IPS-NIHi7 (cell line): Measurements from ENCODE around the gene GPR78.
A peak's percentile ranks its signal among the peaks of the same experiment; 100 is the strongest.

ENCODE experiments used
- DNase-seq: peaks from one replicate; pipeline ENCODE4 v3.0.0; 2012; ENCODE audit warnings: mixed read lengths; ENCODE audit errors: extremely low spot score

GPR78 gene

DNA sequence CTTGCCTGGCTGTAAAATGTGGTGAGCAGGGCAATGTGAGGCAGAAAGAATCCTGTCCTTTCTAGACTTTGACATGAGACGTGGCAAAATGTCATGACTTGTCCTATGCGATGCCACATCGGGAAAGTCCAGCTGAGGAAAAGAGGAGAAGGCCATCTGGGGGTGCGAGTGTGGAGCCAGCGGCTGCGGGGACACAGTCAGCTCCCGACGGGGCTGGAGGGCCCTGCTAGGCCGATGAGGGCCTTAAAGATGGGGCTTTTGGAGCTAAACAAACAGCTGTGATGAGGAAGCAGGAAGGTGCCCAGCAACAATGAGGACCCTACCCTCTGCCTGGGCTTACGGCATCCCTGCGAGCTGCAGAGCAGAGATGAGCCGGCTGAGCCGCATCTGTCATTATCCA, 20.1 kb downstream of the GPR78 start:
- no peak for DNase-seq

DNA sequence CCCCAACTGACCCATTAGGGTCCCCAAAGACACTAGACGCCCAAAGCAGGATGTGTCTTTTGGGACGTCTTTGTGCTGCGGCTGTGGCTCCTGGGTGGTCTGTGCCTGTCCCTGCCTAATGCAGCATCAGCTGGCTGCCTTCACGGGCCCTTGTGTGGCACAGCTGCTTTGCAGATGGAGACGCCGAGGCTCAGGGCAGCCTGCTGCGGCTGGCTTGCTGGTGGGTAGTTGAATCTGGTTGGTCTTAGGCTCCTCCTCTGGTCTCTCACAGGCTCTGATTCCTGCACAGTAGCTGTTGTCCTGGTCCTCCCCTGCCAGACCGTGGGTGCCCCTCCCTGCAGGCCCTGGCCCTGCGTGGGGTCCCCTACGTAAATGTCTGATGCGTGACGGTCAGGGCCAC, 20.5 kb downstream of the GPR78 start:
- no peak for DNase-seq

DNA sequence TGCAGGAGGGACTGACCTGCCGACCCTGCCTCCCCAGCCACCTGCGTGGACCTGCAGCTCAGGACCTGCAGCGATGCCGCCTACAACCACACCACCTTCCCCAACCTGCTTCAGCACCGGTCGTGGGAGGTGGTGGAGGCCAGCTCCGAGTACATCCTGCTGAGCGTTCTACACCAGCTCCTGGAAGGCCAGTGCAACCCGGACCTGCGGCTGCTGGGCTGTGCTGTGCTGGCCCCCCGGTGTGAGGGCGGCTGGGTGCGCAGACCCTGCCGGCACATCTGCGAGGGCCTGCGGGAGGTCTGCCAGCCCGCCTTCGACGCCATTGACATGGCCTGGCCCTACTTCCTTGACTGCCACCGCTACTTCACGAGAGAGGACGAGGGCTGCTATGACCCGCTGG, 20.9 kb downstream of the GPR78 start:
- DNase-seq = no peak

DNA sequence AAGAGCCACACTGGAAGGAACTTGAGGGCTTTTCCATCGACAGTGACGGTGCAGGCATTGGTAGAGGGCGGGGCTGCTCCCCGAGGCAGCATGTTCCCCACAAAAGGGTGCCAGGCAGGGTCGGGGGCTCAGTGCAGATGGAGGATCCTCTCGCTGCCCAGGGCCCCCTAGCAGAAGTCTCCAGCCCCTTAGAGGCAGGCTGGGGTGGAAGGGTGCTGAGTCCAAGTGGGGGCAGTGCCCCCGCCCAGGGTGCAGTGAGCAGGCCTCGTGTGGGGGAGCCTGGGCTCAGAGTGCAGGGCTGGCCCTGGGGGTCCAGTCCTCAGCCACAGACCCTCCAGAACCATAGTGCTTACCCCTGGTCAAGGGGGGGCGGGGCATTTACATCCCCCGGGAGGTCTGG, 21.4 kb downstream of the GPR78 start:
- DNase-seq = no peak

DNA sequence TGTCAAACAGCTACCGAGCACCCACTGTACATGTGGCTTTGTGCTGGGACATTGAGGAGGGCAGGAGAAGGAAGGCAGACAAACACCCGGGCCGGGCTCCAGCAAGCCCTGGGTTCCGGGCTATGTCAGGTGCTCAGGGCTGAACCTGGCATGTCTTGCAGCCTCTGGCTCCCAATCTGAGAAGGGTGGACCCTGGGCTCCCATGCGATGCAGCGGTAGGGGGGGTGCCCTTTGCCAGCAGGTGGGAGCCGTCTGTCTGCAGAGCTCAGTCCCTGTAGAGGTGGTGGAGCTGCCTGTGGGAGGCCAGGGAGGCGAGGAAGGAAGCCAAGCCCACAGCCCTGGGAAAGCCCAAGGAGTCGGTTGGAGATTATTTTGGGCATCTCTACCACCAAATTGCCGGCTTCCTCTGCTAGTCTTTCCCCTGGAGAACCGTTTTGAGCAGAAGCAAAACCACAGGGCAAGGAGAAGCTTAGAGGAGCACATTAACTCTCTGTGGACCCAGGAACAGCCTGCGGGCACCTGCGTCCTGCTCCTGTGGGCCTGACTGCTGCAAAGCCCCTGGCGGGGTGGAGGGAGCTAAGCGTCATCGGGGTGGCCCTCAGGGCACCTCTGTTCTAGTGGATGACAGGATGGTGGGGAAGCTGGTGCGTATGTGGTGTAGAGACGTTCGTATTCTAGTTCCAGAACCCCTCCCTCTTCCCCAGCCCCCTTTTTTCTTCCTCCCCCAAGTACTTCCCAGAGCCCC, 22.7 kb downstream of the GPR78 start:
- no peak for DNase-seq

DNA sequence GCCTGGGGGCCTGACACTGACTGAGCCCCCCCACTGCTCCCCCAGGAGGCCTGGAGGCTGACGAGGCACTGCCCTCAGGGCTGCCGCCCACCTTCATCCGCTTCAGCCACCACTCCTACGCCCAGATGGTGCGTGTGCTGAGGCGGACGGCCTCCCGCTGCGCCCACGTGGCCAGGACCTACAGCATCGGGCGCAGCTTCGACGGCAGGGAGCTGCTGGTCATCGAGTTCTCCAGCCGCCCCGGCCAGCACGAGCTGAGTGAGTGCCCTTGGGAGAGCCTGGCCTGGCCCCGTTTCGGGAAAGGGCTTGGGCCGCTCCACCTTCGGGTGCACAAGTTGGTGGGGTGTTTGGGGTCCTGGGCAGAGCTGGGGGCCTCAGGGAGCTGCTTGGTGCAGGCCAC, 23.7 kb downstream of the GPR78 start:
- no peak for DNase-seq

DNA sequence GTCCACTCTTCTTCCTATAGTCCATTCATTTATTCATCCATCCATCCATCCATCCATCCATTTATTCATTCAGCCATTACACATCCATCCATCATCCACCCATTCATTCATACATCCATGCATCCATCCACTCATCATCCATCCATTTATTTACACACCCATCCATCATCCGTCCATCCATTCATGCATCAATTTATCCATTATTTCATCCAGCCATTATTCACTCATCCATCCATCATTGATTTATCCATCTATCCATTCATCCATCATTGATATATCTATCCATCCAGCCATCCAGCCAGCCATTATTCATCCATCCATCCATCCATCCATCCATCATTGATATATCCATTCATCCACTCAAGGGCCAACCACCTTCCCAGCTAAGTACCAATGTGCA, 25.1 kb downstream of the GPR78 start:
- no peak for DNase-seq

DNA sequence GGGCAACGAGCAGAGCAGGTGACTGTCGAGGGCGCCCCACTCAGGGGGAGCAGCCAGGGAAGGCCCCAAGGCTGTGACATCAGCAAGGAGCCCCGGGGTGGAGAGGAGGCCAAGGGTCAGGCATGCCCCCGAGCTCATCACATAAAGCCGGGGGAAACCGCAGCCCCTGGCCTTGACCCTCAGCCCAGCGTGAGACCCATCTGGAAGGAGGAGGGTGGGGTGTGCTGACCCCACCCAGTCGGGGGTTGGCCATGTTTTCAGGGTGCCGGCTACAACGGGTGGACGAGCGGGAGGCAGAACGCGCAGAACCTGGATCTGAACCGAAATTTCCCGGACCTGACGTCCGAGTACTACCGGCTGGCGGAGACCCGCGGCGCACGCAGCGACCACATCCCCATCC, 26.3 kb downstream of the GPR78 start:
- no peak for DNase-seq

DNA sequence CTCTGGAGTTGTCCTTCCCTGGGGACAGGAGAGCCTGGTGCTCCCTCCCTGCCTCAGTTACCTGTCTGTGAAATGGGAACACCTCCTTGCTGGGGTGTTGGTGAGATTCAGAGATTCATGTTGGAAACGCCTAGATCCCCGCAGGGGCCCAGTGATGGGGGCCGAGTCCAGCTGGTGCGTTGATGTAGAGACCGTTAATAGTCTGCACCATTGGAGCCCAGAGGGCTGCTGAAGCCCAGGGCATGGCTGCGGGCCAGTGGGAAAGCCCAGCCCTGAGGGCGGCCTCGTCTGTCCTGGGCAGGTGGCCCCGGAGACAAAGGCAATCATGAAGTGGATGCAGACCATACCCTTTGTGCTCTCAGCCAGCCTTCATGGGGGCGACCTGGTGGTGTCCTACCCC, 26.8 kb downstream of the GPR78 start:
- no peak for DNase-seq

DNA sequence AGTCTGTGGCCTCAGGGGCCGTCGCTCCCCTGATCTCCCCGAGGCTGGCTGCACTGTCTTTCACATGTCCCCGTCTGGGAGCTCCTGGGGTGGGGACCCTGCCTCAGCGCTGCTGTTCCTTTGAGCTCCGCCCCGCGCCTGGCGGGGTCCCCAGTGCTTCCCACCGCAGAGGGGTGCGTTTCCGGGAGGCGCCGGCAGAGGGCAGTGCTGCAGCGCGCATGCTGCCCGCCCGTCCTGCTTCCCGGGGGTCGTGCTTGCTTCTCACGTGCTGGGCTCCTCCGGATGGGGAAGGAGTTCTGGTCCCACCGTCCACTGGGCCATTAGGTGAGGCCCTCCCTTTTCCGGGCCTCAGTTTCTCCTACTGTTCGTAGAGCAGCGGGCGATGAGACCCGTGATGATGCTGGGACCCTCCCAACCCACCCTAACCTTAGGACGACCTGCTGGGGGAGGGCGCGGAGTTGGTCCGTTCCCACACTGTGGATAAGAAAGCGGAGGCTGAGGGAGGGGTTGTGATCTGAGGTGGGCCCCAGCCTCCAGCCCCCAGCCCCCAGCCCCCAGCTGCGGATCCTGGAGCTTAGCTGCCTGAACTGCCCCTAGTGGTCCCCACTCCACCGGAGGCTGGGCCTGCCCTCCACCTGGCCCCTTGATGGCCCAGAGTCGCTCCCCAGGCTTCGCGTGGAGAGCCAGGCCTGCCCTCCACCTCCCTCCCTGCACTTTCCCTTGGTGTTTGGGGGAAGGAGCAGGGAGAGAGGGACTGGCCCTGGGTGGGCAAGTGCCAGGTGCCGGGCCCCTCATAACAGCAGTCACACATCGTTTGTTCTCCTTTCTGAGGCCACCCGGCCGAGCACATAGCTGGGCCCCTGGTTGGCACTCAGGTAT, 27.6 kb downstream of the GPR78 start:
- peak; percentile 95 for DNase-seq

DNA sequence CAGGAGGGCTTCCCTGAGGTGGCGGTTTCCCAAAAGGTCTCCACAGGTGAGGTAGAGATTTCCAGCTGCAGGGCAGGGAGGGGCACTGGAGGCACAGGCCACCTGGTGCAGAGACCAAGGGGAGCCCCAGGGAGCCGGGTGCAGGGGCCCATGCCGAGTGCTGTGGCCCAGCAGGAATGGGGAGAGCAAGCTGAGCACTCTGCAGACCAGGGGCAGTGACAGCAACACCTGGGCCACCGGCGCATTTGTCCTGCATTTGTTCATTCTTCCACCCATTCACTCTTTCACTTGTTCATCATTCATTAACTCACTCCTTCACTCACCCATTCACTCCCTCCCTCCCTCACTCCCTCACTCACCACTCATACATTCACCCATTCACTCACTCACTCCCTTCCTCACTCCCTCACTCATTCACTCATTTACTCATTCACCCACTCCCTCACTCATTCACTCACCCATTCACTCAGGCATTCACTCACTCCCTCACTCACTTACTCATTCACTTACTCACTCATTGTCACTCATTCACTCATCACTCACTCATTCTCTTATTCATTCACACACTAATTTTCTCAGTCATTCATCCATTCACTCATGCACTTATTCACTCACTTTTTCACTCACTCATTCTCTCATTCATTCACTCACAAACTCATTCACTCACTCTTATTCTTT, 28.7 kb downstream of the GPR78 start:
- no peak for DNase-seq

DNA sequence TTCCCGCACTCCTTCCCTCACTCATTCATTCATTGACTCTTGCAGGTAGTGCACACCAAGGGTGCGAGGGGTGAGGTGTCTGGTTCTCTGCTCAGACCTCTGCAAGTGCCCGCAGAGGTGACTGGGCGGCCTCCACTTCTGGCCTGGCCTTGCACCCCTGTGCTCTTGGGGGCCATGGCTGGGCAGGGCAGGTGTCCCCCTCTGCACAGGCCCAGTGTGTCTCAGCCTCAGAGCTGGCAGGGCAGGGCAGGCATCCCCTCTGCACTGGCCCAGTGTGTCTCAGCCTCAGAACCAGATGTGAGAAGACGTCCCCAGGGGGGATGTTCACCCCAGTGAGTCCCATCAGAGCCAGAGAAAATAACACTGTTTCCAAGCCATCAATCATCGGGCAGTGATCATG, 29.2 kb downstream of the GPR78 start:
- no peak for DNase-seq

DNA sequence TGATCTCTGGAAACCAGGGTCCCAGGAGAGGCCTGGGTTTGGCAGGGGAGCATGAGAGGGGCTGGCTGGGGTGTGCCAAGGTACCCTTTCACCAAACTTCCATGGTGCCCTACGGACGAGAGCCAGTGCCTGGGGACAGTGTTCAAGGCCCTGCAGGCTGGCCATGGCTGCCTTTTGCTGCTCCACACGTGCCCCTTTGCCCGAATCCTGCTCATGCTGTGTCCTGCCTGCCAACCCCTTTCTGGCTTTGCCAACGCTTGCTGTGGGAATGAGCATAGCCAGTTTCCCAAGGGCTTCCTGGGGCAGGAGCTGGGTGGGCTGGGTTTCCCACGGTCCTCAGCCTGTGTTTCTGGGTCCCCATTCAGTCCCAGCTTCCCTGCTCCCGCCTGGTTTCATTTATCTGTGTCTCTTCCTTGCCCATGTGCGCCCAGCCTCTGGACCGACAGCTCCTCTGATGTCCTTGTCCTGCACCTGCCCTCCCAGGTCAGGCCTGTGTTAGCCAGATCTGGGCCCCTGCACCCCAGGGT, 29.7 kb downstream of the GPR78 start:
- no peak for DNase-seq

DNA sequence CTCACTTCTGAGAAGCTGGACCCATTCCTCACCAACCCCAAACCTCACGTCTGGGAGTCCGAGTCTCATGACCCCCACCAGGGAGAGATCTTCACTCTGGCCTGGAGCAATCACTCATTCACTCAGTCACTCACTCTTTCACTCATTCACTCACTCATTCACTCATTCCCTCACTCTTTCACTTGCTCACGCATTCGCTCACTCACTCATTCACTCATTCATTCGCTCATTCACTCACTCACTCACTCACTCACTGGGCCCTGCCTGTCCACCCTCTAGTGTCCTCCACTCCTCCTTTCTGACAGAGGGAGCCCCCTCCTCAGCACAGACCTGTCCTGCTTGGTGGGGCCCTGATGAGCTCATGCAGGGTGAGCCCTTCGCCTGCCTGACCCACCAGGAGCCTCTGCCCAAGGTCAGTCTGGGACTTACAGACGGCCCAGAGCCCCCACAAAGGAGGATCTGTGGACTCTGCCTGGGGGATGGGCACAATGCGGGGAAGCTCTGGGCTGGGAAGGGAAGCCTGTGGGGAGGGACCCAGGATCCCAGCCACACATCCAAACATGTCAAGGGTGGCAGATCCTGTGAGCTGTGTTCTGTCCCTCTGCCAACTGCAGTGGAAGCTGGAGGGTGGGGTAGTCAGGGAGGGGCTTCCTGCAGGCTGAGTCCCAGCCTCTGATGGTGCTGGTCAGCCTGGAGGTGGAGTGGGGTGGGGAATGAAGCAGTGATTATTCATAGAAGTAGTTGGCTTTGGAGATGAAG, 30.8 kb downstream of the GPR78 start:
- no peak for DNase-seq

DNA sequence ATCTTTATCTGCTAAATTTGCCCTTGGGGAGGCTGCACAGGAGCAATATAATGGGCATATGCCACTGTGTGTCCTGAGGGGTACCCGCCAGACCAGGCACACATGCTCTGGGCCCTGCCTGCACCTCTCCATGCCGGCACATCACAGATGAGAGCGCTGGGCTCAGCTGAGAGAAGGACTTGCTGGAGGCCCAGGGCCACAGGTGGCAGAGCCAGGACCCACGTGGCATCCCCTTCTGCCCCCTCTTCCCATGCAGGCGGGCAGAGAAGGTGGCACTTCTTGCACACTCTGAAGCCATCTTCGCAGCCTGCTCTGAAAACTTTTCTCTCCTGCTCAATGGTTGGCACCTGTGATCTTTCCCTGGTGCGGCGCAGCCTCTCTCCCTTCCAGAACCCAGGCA, 32.5 kb downstream of the GPR78 start:
- DNase-seq = no peak

DNA sequence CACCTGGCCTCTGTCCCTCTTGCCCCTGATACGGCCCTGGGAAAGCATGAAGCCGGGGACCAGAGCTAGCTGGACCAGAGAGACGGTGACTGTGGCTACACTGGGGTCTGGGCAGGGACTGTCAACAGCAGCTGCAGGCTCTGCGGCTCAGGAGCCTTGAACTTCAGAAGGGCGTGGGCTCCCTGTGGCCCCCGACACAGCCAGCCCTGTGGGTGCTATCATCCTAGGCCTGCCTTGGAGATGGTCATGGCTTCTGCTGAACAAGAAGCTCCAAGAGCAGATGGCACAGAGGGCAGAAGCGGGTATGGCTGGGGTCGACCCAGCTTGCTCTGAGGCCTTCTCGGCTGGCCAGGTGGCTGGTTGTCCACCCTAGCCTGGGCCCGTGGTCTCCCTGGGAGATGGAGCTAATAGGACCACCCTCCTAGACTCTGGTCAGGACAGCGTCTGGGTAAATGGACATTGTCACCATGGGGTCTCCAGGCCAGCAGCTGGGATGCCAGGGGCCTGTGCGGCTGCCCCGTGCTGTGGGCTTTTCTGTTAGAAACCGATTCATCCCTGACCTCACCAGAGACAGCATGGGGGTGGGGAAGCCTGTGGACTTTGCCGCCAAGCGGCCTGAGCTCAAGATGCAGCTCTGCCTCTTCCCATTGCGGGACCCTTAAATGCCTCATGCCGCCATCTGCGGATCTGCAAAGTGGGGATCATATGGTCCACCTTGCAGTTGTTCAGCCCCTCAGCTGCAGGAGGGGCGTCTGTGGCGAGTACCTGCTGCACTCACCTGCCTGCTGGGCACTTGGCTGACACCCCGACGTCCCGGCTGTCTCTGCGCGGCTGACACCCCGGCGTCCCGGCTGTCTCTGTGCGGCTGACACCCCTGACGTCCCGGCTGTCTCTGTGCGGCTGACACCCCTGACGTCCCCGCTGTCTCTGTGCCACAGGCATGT, 33.5 kb downstream of the GPR78 start:
- DNase-seq = no peak

DNA sequence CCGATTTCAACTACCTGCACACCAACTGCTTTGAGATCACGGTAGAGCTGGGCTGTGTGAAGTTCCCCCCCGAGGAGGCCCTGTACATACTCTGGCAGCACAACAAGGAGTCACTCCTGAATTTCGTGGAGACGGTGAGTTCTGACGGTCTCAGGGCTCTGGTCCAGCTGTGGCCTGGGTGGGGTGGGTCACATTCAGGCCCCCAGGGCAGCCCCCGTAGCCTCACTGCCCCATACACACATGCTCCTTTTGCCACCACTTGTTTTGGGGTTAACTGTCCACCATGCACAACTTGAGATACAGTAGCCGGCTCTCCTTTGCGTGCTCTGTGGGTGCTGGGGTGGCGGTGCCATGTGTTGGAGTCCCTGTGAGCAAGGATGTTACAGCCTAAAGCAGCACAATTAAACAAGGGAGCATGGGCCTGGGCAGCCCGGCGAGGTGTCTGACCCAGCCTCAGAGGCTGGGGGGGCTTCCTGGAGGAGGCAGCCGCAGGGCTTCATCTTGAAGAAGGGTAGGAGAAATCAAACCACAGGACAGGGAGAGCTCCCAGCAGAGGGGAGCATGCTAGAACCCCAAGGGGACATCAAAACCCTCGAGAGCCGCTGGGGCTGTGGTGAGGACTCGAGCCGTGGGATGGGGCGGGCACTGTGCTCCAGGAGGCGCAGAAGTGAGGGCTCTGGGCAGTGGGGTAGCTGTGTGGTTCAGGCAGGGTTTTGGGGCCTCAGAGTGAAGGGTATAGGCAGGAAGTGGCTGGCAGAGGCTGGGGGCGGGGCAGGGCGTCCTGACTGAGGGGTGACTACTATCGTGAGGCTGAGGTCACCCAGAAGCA, 34.4 kb downstream of the GPR78 start:
- DNase-seq = no peak

DNA sequence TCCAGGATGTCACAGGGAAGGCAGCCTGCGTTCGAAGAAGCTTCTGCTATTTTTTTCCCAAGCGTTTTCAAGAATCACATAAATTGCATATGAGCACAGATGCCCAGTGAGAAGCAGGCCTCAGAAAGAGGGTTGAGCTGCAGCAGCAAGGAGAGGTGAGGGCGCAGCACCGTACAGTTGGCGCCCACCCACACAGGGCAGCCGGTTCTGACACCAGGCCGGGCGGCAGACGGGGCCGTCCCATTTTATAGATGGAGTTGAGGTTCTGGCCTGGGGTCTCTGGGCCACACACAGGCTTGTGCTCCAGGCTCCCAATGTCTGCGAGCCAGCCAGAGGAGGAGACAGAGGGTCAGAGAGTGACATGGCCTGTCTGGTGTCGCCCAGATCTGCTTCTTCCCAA, 35.2 kb downstream of the GPR78 start:
- no peak for DNase-seq

DNA sequence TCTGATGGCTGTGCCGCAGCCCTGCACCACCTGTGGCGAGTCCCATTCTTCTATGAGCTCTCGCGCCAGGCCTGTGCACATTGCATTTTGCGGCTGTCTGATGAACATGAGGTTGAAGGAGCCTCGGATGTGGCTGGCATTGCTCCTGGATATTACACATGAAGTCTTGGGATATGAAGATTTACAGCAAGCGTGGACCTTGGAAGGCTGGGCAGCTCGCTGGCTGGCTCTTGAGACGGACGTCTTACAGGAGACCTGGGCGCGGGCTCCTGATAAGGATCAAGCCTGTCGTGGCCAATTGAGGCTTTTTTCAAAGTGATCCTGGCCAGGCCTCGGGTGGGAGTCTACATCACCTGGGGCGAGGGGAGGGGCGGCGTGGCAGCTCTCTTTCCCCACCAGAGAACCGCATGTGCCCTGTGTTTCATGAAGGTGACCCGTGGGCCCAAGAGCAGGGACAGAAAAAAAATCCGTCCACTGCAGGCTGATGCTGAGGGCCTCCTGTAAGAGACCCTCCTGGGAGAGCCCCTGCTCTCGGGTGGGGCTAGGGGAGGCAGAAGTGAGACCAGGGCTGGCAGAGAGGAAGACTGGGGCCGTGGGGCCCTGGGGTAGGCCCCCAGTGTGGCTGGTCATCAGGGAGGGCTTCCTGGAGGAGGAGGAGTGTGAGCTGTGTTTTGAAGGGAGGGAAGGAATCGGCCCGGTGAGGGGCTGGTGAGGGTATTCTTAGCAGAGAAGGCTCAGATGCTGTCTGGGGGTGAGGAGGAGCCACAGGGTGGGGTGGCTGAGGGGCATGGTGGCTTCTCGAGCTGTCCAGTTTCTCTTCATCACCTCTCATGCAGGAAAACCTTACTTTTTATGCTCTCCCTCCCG, 36.0 kb downstream of the GPR78 start:
- no peak for DNase-seq
